HT-29 (cell line): ENCODE results near the gene SLC40A1. TPM values are rescaled to one million over a fixed set of nuclear protein-coding genes. Genes with fewer than 3 reads are reported as not detected.

ENCODE experiments used
- DNase-seq: peaks from one replicate; pipeline ENCODE4 v3.0.0-alpha.2; 2015; ENCODE audit warnings: low spot score
- total RNA-seq: library from RNA; depleted of rRNA; stranded (reverse); fragments of >200 nt; shearing (Covaris generic); gene quantifications from 2 replicates; pipeline ENCODE4 v1.2.3, GENCODE V29; 2014; rRNA removed

The SLC40A1 gene
- total RNA-seq, 1 experiment from 2014 or later: 85.1 TPM

DNA sequence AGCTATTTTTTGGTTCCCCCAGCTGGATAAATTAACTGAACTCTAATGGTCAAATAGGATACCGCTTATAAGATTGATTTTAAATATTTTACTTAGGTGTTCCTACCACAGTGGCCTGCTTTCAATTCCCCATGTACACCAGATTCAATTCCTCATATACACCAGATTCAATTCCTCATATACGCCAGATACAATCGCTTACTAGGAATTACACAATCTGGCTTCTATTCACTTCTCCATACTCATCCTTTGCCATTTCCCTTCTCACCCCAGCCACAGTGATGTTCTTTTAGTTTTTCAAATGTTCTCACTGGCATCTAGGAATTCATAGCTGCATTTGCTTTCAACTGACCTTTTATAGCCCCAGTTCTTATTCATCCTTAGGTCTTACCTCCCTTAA is 66.5 kb downstream of the SLC40A1 start:
- no peak for DNase-seq

GRCh38 chr2:189512879-189513278 is 67.7 kb downstream of the SLC40A1 start:
- no peak for DNase-seq

GRCh38 chr2:189511960-189512319 is 68.6 kb downstream of the SLC40A1 start:
- no peak for DNase-seq

DNA sequence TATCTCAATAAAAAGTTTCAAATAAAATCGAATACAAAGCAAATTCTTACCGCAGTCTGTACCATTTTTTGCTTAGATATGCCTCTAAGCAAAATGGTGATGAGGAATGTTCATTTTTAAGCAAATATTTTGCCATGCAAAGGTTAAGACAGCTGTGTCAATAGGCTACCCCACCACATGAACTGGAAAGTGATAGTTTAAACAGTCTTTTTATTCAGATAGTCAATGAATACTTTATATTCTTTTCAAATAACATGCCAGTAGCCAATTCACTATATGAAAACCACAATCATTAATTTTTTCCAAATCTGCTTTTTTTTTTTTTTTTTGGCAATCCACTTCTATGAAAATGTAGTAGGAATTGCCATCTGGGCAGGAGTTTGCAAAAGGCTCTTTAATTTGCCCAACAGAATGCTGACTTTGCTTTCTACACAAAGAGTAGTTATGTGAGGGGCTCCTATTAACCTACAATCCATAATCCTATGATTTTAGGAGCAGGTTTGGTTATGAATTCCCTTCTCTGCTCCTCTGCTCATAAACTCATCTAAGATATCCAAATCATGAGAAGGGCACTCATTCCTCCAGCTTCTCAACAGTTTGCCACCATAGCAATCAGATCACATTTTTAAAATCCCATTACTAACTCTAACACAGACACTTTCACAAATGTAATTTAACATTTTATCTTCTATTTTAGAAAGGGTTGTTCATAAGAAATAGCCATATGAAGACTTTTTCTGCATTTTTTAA is 69.2 kb downstream of the SLC40A1 start:
- no peak for DNase-seq

Other genes starting within 250 kb of the SLC40A1 start
- gene WDR75, start 139.3 kb downstream of the SLC40A1 start, total RNA-seq: 24.5 and 26.7 TPM in 2 replicates
- 20.0 and 20.9 TPM in 2 replicates for gene ASNSD1, start 80.7 kb upstream of the SLC40A1 start, total RNA-seq
- 0.94 and 2.7 TPM in 2 replicates for gene ANKAR, start 93.9 kb upstream of the SLC40A1 start, total RNA-seq
- 1.9 and 2.3 TPM in 2 replicates for gene OSGEPL1, start 182.0 kb upstream of the SLC40A1 start, total RNA-seq
- gene ORMDL1, start 203.6 kb upstream of the SLC40A1 start, total RNA-seq: 29.6 and 32.9 TPM in 2 replicates
- 6.9 and 10.4 TPM in 2 replicates for gene PMS1, start 203.7 kb upstream of the SLC40A1 start, total RNA-seq